Measurements from ENCODE around the gene SOX6.
"Not testable (repeated sequence)": the region's sequence is repeated elsewhere in the genome, so short reads cannot be mapped to it uniquely, and the experiment has no call there.

Gene SOX6

GRCh38 chr11:16149476-16149875, 206.9 kb downstream of the SOX6 start:
- DNase-seq (ENCODE audit: low spot score), result no peak

DNA sequence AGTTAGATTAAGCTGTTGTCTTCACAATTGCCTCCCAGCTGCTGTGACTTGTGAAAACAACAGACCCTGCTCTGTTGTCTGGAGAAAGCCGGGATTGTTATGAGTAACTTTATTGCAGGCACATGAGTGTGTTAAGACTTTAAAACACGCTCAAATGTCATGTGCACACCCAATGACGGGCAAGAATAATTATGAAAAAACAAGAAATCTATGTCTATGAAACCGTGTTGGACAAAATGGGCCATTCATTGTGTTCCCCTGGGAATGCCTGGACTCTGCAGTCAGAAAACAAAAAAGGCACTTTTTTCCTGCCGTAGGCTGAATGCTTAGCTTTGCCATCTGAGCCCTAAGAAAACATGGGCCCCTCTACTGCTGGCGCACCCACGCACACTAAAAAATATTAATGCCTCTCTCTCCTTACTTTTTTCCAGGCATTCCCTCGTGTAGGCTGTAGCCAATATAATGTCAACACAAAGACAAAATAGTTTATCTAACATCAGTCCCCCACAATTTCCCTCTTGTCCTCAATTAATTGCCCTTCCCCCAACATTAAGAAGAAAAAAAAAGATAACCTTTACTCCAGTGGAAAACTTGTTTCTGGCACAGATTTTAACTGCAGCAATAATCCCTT, 207.9 kb downstream of the SOX6 start:
- DNase-seq (ENCODE audit: low spot score), result no peak

DNA sequence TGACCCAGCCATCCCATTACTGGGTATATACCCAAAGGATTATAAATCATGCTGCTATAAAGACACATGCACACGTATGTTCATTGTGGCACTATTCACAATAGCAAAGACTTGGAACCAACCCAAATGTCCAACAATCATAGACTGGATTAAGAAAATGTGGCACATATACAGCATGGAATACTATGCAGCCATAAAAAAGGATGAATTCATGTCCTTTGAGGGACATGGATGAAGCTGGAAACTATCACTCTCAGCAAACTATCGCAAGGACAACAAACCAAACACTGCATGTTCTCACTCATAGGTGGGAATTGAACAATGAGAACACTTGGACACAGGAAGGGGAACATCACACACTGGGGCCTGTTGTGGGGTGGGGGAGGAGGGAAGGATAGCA, 209.4 kb downstream of the SOX6 start:
- not testable (repeated sequence) for DNase-seq (ENCODE audit: low spot score)

- not testable (repeated sequence) for DNase-seq (ENCODE audit: low spot score)
Observed at GRCh38 chr11:16141614-16142013, 214.7 kb downstream of the SOX6 start.

GRCh38 chr11:16141162-16141561, 215.2 kb downstream of the SOX6 start:
- DNase-seq (ENCODE audit: low spot score), result not testable (repeated sequence)

GRCh38 chr11:16136792-16137390, 219.5 kb downstream of the SOX6 start:
- DNase-seq (ENCODE audit: low spot score), result no peak

- no peak for DNase-seq (ENCODE audit: low spot score)
Observed at GRCh38 chr11:16133867-16134266, 222.5 kb downstream of the SOX6 start.

DNA sequence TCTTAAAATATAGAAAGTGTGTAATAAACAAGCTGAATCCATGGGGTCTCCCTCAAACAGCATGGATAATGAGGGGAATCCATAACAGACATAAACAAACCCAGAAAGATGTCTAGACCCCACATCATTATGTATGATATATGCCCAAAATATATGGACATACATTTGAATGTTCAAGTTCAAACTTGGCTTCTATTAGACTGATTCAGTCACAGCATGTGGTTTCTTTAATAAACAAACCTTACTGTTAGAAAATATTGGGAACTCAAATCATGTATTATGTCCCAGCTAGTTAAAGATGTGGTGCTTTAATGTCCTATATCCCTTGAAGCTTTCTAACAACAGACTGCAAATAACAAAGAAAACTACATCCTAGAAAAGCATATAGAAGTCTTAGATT, 228.6 kb downstream of the SOX6 start:
- DNase-seq (ENCODE audit: low spot score), result no peak

- peak; percentile 13 for DNase-seq (ENCODE audit: low spot score)
Observed at GRCh38 chr11:16126362-16126761, 230.0 kb downstream of the SOX6 start.

DNA sequence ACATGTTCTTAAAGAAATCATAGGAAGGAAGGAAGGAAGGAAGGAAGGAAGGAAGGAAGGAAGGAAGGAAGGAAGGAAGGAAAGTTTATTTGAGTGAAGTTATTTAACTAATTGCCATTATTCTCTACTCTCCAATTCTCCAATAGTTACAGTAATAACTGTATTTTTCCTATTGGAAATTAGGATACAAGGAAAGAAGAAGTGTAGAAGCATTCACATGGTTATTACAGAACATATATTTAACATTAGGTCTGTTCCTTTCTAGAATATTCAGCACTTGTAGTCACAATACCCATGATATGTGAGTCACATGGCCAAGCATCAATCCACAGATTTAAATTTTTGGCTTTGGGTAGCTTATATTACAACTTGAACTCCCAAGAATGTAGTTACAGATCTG, 230.6 kb downstream of the SOX6 start:
- DNase-seq (ENCODE audit: low spot score), result no peak

DNA sequence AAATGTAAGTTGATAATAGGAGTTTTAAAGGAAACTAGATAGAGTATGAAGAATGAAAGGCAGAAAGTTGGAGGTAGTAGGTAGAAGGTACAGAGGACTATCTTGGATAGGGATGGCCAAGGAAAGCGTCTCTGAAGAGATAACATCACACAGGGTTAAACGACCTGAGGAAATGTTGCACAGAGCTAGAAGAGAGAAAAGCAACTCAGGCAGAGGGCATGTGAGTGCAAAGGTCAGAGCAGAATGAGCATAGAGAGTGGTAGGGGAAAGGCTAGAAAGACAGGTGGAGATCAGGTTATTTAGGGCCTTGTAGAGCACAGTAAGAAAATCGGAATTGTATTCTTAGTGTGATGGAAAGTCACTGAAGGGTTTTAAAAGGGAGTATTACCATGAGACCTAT, 232.0 kb downstream of the SOX6 start:
- DNase-seq (ENCODE audit: low spot score), result no peak

DNA sequence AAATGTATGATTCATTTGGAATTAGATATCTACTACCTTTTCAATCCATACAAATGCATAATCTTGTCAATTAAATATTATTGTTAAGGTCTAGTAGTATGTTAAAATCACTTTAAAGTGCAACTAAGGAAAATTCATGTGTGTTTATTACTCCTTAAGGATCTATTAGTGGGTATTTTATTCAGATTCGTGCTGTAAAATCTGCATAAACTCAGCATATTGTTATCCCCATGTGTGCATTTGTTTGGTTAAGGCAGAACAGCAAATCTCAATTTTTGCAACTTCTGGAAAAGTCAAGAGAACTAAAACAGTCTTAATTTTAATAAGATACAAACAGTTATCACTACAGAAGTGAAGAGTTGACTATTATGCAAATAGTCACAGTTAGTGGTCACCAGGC, 234.5 kb downstream of the SOX6 start:
- DNase-seq (ENCODE audit: low spot score), result no peak

GRCh38 chr11:16120008-16120407, 236.3 kb downstream of the SOX6 start:
- no peak for DNase-seq (ENCODE audit: low spot score)

GRCh38 chr11:16117989-16118756, 238.2 kb downstream of the SOX6 start:
- DNase-seq (ENCODE audit: low spot score), result no peak

DNA sequence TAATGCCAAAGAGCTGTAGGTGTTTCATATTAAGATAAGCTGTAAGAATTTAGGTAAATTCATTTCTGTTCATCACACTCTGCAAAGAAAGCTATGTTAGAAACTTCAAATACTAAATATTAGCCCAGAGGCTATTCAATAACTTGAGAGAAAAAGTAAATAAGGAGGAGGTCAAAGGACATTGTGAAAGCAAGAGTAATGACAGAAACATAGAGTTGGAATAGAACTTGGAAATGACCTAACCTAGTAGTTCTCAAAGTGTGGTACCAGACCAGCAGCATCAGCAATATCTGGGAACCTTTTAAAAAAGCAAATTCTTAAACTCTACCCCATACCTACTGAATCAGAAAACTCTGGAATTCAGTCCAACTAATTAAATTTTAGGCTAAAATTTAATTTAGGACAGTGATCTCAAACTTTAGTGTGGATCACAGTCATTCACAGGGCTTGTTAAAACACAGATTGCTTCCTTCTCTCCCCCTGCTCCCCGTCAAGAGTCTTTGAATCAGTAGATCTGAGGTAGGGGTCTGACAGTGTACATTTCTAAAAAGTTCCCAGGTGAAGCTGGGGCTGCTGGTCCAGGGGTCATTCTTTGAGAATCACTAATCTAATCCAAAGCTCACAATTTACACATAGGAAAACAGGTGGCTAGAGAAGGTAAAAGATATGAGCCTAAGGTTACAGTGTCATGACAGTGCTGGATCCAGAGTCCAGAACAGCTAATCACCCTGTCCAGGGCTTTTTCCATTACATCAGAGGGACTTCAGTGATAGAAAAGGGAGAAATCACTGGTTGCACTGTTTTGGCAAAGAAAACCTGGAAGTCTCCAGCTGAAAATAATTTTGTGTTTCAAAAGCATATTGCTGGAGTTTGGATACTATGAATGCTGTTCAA, 241.1 kb downstream of the SOX6 start:
- peak; percentile 17 for DNase-seq (ENCODE audit: low spot score)

GRCh38 chr11:16114431-16114830, 241.9 kb downstream of the SOX6 start:
- DNase-seq (ENCODE audit: low spot score), result no peak

DNA sequence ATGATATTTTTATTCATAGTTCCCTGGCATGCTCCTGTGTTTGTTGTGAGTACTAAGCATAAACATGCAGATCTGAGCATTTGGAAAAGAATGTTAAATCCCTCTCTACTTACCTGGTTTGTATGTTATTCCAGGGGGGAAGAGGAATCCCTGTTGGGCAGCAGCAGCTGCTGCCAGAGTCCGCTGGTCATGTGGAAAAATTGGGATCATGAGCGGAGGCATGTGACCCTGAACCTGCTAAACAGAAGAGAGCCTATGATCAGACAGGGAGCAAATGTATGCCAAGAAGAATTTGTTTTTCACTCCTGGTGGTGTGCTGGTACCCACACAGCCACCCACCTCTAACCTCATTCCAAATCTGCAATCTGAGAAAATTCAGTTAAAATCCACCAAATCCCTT, 244.7 kb downstream of the SOX6 start:
- no peak for DNase-seq (ENCODE audit: low spot score)

GRCh38 chr11:16110886-16111285, 245.5 kb downstream of the SOX6 start:
- no peak for DNase-seq (ENCODE audit: low spot score)

GRCh38 chr11:16099343-16099900, 256.9 kb downstream of the SOX6 start:
- DNase-seq (ENCODE audit: low spot score), result no peak

DNA sequence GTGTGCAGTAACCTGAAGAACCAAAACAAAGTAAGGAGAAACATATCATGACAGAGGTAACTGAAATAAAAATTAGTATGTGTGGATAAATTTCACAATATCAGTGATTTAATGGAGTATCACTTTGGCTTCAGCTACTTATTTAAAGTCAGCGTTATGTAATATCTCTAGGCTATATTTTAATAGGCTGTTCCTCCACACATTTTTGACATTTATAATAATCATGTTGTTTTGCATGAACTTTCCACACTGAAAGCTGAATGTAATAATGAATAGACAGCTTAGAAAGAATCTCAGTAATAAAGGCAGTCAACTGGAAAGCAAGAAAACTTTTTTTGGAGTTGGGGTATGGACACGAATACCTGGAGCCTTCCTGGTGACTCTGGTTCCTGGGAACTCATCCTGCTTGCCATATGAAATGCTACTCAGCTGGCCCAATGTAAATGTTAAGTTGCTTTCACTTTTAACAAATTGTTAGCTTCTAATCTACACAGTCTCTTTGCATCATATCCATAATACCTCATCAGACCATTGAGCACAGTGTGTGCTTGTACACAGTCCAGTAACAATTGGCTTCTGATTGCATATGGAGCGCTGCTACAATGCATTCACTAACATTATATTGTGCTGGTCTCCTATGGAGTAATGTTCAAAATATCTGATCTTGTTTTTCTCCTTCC, 257.7 kb downstream of the SOX6 start:
- DNase-seq (ENCODE audit: low spot score), result no peak

DNA sequence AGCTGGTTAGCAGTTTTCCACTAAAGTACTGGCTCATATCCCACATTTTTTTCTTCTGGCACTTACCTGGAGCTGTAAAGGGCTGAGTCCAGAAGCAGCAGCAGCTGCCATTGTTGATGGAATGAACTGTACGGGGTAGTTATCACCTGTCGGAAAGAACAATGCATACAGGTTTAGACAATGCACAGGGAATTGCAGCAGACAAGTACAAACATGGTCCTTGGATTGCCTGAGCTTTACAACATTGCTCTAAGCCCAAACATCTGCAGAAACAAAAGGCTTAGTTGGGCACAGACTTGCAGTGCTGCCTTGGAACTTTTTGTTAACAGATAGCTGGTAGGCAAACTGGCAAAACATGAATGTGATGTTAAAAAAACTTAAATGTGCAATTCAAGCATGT, 258.8 kb downstream of the SOX6 start:
- no peak for DNase-seq (ENCODE audit: low spot score)

GRCh38 chr11:16096336-16096735, 260.0 kb downstream of the SOX6 start:
- DNase-seq (ENCODE audit: low spot score), result no peak
